T-helper 1 cell (primary cell): Measurements from ENCODE around the gene COPG2.
"Not testable (repeated sequence)": the region's sequence is repeated elsewhere in the genome, so short reads cannot be mapped to it uniquely, and the experiment has no call there.

Experiments used
- DNase-seq, 5 donors: peaks; one replicate each; pipeline ENCODE4 v3.0.0-alpha.2; 2012 to 2020

The COPG2 gene

DNA sequence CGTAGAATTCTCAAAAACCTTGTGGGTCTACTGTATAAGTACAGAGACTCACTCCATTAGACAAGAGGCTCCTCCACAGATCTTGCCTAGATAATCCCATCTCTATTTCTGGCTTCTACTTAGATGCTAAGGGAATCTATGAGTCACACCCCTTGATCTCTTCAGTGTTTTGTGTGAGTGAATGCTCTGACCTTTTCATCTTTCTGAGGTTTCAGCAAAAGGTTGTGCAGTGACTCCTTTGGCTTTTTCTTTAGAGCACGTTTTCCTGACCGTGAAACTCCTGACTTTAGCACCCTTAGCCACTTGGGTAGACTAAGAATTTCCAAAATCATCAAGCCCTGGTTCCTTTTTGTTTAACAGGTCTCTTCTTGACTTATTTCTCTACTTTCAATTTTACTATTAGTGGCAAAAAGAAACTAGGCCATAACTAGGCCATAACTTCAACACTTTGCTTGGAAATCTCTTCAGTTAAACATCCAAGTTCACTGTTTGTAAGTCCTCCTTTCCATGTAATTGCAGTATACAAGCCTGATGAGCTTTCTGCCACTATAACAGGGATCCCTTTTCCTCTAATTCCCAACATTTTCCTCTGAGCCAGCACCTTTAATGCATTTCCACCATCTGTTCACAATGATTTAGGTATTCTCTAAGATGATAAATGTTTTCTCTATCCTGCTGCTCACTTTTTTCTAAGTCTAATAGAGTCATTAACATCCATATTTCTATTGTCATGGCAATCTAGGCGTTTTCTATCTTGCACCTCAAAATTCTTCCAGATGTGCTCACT lies 19.4 kb downstream of the COPG2 start:
- peak in 1 of 5 donors; percentile 42 for DNase-seq

DNA sequence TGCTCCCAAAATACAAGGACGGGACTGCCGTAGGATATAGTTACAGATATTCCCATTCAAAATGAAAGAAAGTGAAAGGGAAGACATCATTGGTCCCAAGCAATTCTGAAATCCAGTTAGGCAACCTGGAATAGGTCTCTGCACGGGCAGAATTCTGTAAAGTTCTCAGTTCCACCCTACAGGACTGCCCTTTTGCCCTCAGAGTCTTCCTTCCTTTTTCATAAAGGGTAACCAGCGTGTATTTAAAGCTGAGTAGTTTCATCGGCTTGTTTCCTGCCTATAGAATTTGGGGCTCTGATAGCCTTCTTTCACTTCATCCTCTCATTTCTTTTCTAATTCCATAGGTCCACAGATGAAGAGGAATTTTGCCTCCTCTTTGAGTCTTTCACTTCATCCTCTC lies 20.0 kb downstream of the COPG2 start:
- no peak for DNase-seq

DNA sequence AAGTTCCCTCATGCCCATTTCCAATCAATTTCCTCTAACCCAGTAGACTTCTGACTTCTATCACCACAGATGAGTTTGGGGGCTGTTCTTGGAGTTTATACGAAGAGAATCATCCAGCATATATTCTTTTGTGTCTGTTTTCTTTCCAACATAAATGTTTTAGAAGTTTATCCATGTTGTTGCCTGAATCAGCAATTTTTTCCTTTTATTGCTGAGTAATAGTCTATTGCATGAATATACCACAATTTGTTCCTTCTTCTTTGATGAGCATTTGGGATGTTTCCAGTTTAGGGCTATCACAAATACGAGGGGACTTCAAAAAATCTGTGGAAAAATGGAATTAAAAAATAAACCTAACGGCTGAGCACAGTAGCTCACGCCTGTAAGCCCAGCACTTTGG lies 26.2 kb downstream of the COPG2 start:
- DNase-seq = no peak

DNA sequence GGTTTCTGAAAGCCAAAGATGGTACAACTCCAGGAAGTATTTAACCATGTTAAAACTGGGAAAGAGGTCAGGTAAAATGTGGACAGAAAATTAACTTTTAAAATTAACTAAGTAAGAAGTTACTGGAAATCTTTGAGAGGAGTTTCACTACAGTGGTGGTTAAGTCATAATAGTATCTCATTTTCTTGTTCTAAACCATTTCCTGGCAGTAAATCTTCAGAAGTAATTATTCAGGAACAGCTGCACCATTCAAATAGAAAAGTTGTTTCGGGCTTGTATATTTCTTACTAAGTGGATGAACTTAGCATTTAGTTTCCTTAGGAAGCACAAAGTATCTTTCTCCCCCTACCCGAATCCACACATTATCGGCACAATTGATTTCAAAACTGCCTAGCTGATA lies 27.1 kb downstream of the COPG2 start:
- peak in 1 of 5 donors; percentile 16 for DNase-seq

DNA sequence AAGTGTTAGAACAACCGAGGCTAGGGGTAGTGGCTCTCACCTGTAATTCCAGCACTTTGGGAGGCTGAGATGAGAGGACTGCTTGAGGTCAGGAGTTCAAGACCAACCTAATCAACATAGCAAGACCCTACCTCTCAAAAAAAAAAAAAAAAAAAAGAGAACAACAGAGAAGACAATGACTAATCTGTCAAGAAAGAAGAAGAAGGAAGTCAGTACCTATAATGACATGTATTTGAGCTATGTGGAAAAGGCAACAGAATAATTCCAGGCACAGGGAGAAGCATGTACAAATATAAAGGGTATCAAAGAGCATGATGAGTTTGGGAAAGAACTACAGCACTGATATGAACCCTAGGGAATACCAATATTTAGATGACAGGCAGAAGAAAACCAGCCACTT lies 27.5 kb downstream of the COPG2 start:
- no peak for DNase-seq

DNA sequence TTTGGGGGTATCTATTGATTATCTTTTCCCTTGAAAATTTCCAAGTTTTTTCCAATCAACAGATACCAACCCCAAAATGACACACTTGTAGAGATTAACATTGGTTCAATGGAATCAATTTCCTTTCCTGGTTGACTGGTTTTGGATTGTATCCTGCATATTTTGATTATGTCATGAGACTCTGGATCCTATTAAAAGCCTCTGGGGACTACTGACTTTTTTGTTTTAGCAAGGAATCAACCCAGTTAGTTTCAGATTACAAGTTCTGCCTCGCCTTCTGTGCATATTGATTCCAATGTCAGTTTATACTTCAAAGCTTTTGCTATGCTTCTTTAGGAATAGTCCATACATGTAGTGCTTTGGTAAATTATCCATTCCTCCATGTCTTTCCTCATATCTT lies 29.2 kb downstream of the COPG2 start:
- no peak for DNase-seq

DNA sequence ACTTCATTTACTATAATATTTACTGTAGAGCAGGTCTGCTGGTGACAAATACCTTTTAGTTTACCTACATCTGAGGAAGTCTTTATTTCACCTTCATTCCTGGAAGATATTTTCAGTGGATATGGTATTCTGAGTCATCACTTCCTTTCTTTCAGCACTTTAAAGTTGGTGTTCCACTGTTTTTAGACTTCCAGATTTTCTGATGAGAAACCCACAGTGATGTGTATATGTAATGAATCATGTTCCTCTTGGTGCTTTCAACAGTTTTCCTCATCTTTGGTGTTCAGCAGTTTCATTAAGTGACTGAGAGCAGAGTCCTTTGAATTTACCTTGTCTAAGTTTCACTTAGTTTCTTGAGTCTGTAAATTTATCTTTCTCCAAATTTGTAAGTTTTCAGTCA lies 36.4 kb downstream of the COPG2 start:
- DNase-seq = no peak

DNA sequence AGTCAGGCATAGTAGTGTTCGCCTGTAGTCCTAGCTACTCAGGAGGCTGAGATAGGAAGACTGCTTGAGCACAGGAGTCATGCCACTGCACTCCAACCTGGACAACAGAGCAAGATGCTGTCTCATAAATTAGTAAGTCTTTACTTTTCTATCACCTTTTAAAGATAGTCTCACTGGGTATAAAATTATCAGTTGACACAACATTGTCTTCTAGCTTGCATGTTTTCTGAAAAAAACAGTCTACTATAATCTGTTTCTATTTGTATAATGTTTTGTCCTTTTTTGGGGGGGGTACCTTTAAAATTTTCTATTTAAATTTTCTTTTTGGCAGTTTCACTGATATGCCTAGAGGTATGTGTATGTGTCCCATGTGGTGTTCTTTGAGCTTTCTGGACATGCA lies 39.6 kb downstream of the COPG2 start:
- no peak for DNase-seq

DNA sequence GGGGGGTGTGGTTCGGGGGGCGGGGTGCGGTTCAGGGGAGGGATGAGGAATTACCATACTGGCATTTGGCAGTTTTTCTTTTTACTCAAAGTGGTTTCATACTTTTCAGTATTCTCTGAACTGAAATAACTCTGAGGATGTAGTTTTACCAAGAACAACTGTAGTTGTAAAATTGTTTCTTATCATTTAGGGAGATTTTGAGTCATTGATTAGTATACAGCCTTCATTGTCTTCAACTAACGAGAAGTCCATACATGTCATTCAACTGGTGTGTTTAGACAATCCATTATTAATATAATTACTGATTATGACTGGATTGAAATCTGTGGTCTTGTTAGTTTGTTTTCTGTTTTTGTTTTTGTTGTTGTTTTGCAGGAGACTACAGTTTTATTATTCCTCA lies 40.8 kb downstream of the COPG2 start:
- no peak for DNase-seq

DNA sequence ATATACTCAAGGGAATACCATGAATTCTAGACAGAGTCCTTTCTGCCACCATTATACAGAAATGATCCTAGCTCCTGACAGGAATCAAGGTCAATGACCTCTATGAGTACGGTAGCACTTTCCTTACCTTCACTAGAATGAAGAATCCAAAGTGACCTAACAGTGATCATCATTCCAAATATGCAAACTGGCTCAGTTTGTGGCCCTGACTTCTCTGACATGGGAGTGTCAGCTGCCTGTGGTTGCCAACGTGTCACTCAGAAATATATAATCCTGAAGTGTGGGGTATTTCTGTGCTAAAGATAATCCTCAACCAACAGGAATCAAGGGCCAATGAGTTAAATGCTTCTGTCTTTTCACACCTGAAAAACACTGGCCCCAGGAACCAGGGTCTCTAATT lies 45.7 kb downstream of the COPG2 start:
- no peak for DNase-seq

DNA sequence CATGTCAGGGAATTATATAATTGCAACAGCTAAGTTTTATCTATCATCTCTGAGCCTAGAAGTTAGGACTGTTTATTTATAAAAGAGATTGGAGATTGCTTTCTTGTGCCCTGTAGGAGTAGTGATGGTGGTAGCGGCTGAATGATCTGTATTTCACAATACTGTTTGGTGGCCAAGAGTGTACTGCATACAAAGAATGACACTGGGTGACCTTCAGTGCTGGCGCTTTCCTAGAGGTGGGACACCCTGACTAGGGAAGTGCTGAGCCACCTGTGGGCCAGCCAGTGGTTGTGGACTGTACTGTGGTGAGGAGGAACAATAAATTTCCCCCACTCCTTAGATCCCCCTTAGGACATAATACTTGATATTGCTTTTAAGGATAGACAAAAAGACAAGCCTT lies 53.0 kb downstream of the COPG2 start:
- no peak for DNase-seq

DNA sequence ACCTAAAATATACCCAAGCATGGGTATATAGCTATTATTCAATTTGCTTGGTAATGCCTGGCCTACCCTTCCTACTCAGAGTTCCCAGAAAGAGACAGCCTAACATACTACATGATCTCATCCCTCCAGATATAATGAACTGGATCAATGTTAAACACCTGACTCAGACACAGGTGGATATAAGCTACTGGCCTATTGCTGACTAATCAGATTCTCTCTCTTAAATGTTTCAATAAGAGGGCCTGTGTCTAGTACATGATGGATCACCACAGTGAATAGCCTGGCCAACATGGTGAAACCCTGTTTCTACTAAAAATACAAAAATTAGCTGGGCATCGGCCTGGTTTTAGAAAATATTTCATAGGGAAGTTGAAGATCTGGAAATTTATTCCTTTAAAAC lies 54.1 kb downstream of the COPG2 start:
- DNase-seq = no peak

DNA sequence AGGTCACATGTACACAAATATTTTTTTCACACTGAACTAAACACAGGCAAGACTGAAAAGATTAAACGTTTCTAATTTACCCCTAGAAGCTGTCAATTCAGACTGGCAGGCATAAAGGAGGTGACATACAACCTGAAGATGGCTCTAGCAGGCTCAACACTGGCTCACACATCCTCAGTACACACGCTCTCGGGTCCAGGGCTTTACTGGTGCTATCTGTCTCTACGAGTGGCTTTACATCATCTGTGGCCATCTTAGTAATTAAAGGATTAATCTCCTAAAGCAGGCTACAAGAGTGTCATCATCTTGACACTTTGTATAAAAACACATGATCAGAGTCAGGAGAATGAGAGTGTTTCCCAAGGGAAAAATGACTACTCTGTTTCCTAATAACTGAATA lies 57.3 kb downstream of the COPG2 start:
- no peak for DNase-seq

DNA sequence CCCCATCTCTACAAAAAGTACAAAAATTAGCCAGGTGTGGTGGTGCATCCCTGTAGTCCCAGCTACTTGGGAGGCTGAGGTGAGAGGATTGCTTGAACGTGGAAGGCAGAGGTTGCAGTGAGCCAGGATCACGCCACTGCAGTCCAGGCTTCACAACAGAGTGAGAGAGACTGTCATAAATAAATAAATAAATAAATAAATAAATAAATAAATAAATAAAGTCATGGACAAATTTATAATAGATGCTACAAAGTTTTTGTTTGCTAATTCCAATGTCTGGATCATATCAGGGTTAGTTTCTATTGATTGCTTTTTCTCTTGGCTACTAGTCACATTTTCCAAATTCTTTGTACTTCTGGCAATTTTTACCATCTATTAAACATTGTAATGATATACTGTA lies 61.5 kb downstream of the COPG2 start:
- not testable (repeated sequence) for DNase-seq

DNA sequence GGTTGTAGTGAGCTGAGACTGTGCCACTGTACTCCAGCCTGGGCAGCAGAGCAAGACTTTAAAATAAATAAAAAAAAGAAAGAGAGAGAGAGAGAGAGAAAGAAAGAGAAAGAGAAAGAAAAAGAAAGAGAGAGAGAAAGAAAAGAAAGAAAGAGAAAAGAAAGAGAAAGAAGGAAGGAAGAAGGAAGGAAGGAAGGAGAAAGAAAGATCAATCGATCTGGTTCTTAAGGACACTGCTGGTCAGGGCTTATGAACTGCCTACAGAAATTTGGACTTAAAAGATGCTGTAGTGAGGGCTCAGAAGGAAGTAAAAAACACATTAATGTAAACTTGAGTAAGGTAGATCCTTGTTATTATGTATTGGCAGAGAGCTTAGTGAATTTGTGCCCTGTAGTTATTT lies 62.4 kb downstream of the COPG2 start:
- DNase-seq = no peak

DNA sequence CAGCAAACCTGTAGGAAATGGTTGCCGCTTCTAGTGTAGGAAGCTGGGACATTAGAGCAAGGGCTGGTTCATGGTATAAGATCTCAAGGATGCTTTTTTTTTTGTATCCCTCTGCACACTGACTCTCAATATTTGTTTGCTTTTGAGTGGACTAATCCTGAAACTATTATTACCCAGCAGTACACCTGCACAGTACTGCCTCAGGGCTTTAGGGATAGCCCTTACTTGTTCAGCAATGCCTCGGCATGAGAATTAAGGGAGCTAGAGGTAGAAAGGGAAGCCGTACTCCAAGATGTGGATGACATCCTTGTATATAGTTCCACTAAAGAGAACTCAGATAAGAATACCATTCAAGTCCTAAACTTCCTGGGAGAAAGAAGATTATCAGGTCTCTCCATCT lies 70.5 kb downstream of the COPG2 start:
- DNase-seq = no peak

DNA sequence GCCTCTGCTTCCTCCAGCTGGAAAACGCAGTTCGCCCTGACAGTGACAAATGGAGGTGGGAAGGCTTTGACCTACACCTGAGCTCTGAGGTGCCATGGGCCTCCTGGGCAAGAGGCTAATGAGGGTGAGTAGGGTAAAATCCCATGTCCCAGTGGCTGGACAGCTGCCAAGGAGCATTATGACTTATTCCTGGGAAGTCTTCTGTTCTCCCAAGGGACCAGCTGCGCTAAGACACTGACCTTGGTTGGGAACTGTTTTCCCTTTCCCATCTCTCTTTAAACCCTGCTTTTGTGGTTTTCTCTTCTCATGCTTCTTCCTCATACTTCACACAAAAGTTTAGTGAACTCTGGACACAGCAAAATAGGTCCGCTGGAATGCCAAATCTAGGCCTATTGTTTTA lies 72.6 kb downstream of the COPG2 start:
- DNase-seq = no peak

DNA sequence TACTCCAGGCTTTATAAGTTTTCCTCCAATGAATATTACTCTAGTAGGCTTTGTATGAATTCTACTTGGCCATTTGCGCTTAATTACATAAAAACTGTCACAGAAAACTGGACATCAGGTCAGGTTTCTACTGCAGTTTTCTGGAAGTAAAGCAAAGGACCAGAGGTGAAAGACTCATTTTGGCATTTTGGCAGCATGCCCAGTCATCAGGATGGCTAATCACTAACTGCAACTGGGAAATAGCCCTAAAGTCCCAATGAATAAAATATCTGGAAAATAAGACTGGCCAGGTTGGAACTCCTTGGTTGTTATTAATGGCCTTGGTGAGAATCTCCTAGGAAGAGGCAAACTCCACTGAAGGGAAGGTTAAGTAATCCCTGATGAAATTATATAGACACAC lies 75.5 kb downstream of the COPG2 start:
- no peak for DNase-seq

DNA sequence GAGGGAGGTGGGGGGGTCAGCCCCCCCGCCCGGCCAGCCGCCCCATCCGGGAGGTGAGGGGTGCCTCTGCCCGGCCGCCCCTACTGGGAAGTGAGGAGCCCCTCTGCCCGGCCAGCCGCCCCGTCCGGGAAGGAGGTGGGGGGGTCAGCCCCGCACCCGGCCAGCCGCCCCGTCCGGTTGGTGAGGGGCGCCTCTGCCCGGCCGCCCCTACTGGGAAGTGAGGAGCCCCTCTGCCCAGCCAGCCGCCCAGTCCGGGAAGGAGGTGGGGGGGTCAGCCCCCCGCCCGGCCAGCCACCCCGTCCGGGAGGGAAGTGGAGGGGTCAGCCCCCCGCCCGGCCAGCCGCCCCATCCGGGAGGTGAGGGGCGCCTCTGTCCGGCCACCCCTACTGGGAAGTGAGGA lies 77.1 kb downstream of the COPG2 start:
- not testable (repeated sequence) for DNase-seq

DNA sequence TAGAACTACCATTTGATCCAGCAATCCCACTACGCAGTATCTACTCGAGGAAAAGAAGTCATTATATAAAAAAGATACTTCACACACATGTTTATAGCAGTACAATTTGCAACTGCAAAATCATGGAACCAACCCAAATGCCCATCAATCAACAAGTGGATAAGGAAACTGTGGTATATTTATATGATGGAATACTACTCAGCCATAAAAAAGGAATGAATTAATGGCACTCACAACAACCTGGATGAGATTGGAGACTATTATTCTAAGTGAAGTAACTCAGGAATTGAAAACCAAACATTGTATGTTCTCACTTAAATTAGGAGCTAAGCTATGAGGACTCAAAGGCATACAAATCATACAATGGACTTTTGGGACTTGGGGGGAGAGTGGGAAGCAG lies 82.6 kb downstream of the COPG2 start:
- not testable (repeated sequence) for DNase-seq

DNA sequence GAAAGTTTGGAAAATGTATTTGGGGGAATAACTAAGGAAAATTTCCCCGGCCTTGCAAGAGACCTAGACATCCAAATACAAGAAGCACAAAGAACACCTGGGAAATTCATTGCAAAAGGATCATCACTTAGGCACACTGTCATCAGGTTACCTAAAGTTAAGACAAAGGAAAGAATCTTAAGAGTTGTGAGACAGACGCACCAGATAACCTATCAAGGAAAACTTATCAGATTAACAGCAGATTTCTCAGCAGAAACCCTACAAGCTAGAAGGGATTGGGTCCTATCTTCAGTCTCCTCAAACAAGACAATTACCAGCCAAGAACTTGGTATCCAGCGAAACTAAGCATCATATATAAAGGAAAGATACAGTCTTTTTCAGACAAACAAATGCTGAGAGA lies 93.4 kb downstream of the COPG2 start:
- DNase-seq = not testable (repeated sequence)

DNA sequence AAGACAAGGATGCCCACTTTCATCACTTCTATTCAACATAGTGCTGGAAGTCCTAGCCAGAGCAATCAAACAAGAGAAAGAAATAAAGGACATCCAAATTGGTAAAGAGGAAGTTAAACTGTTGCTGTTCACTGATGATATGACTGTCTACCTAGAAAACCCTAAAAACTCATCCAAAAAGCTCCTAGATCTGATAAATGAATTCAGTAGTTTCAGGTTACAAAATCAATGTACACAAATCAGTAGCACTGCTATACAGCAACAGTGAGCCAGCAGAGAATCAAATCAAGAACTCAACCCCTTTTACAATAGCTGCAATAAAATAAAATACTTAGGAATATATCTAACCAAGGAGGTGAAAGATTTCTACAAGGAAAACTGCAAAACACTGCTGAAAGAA lies 98.4 kb downstream of the COPG2 start:
- peak in 1 of 5 donors; percentile 8 for DNase-seq

DNA sequence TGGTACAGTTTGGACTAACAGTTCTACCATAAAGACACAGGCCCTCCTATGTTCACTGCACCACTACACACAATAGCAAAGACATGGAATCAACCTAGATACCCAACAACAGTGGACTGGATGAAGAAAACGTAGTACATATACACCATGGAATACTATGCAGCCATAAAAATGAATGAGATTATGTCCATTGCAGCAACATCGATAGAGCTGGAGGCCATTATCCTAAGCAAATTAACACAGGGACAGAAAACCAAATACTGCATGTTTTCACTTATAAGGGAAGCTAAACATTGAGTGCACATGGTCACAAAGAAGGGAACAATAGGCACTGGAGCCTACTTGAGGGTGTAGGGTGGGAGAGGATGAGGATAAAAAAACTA lies 101.7 kb downstream of the COPG2 start:
- DNase-seq = no peak

DNA sequence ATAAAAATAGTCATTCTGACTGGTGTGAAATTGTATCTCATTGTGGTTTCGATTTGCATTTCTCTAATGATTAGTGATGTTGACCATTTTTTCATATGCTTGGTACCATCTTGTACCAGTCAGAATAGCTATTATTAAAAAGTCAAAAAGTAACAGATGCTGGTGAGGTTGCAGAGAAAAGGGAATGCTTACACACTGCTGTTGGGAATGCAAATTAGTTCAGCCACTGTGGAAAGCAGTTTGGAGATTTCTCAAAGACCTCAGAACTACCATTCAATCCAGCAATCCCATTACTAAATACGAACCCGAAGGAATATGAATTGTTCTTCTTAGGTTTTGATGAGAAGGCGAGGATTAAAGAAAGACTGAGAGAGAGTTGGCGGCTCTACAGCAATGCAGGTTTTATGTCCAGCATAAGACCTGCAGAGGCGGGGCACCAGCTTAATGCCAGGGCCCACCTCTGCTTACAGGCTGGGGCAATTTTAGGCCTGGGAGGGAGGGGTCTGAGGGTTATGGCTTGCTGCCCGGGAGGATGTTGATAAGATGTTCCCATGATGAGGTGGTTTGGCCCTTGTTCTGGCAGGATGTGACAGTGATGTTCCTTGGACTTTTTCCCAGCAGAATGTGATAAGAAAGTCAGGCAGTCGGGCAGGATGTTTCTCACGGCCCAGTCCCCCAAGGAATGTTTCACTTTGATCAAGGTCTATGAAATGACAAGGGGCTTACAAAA lies 102.2 kb downstream of the COPG2 start:
- no peak for DNase-seq

DNA sequence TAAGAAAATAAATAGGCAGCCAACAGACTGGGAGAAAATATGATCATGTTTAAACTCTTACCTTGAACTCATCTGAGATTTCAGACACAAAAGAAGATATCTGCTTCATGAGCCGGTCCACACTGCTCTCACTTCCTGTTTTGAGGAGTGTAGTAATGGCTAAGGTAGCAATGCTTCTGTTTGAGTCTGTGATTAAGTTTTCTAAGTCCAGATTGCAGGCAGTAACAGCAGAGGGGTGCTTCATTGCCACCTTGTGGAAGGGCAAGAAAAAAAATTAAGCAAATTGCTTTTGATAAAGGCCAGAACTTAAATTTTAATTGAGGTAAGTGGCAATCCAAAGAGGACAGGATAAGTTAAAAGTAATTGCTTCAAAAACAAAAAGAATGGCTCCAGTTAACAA lies 107.6 kb downstream of the COPG2 start:
- DNase-seq = peak in 1 of 5 donors; percentile 14
